ENCODE data around the gene TUBB4B. TPM values are rescaled to one million over a fixed set of nuclear protein-coding genes. Genes with fewer than 3 reads are reported as not detected.
"Not testable (repeated sequence)": the region's sequence is repeated elsewhere in the genome, so short reads cannot be mapped to it uniquely, and the experiment has no call there.

Gene TUBB4B
- total RNA-seq, 5 donors from 2014 or later (not counting 1 experiment from before 2014, with no cell fraction given): 50.6 to 118 (median 95.3) TPM

GRCh38 chr9:137255448-137256114, 14.5 kb downstream of the TUBB4B start:
- ChIA-PET CTCF (interaction anchor here in 1 of 2 donors (1.1 to 1.6 kb wide), 3 partner anchors 15 to 19 kb away, joined by 3 to 8 read pairs (median 4); partner anchors contain the start of gene TUBB4B), POLR2A (interaction anchor here in 1 of 2 donors (2.9 kb wide), 1 partner anchor 15 kb away, joined by 16 read pairs; the partner anchor contains the start of gene TUBB4B)
- no peaks in the 10 kb centered on the region for H3K27me3 Mint-ChIP-seq
- Histone ChIP-seq H3K4me3 (ENCODE audit: control insufficient read depth in 1 of 2, extremely low read depth in 1 of 2, low read length in 1 of 2) (peak overlapping the region; percentile 75 to 87), H3K36me3 (ENCODE audit: control insufficient read depth in 2 of 2, extremely low read depth in 1 of 2, insufficient read depth in 1 of 2, low read length in 1 of 2) (peaks cover 0 to 19% of the 10 kb centered on the region in 2 donors), H3K27ac (ENCODE audit: low read length) (peak overlapping the region; percentile 23), H3K4me1 (ENCODE audit: control insufficient read depth in 1 of 2, extremely low read depth in 1 of 2, insufficient read depth in 2 of 2, low read length in 2 of 2) (peaks cover 4 to 28% of the 10 kb centered on the region in 2 experiments), H3K9me3 (no peaks in the 10 kb centered on the region), H3K27me3 (replicated peaks in 1 of 2; ENCODE audit: control insufficient read depth in 2 of 2, extremely low read depth in 1 of 2, insufficient read depth in 2 of 2, low read length in 1 of 2) (no peaks in the 10 kb centered on the region)
- peak in 5 of 35 experiments; percentile 9 to 35 (median 19) for DNase-seq
- H3K4me3 Mint-ChIP-seq: peak overlapping the region; percentile 82 to 90 (median 85)
- H3K4me1 Mint-ChIP-seq: peaks cover 11 to 16% (median 15%) of the 10 kb centered on the region in 3 donors
- H3K36me3 Mint-ChIP-seq: peaks cover 9% of the 10 kb centered on the region
- ATAC-seq (replicated peaks in 1 of 4): peak in 1 of 4 experiments; percentile 2
- WGBS (ENCODE audit: insufficient coverage): under 1% methylated on average over 40 of the region's 51 CpGs
- H3K9me3 Mint-ChIP-seq: no peaks in the 10 kb centered on the region
- H3K27ac Mint-ChIP-seq: peak overlapping the region; percentile 74 to 81

GRCh38 chr9:137256362-137256761, 15.3 kb downstream of the TUBB4B start:
- Histone ChIP-seq H3K4me1 (ENCODE audit: control insufficient read depth in 1 of 2, extremely low read depth in 1 of 2, insufficient read depth in 2 of 2, low read length in 2 of 2) (peaks cover 4 to 28% of the 10 kb centered on the region in 2 experiments), H3K9me3 (no peaks in the 10 kb centered on the region), H3K4me3 (ENCODE audit: control insufficient read depth in 1 of 2, extremely low read depth in 1 of 2, low read length in 1 of 2) (peak overlapping the region; percentile 75 to 87), H3K27me3 (replicated peaks in 1 of 2; ENCODE audit: control insufficient read depth in 2 of 2, extremely low read depth in 1 of 2, insufficient read depth in 2 of 2, low read length in 1 of 2) (no peaks in the 10 kb centered on the region), H3K36me3 (ENCODE audit: control insufficient read depth in 2 of 2, extremely low read depth in 1 of 2, insufficient read depth in 1 of 2, low read length in 1 of 2) (peaks cover 0 to 19% of the 10 kb centered on the region in 2 donors), H3K27ac (ENCODE audit: low read length) (peak overlapping the region; percentile 23)
- Mint-ChIP-seq H3K27ac (no peak overlapping the region), H3K27me3 (no peaks in the 10 kb centered on the region), H3K4me1 (peaks cover 11 to 16% (median 15%) of the 10 kb centered on the region in 3 donors), H3K9me3 (no peaks in the 10 kb centered on the region), H3K36me3 (peaks cover 9% of the 10 kb centered on the region), H3K4me3 (peak overlapping the region; percentile 82 to 90 (median 85))
- WGBS (ENCODE audit: insufficient coverage): 91% methylated on average over 15 of the region's 15 CpGs
- ATAC-seq (replicated peaks in 1 of 4) (no peak), DNase-seq (no peak)
- CTCF ChIA-PET: interaction anchor here in 1 of 2 donors (0.8 to 1.4 kb wide), 3 partner anchors 15 to 127 kb away, joined by 3 to 4 read pairs (median 3); partner anchors contain the start of gene TUBB4B
- POLR2A ChIA-PET: interaction anchor here in 1 of 2 donors (2.9 kb wide), 1 partner anchor 16 kb away, joined by 16 read pairs; the partner anchor contains the start of gene TUBB4B

- 86% methylated on average over 12 of the region's 15 CpGs for WGBS (ENCODE audit: insufficient coverage)
- H3K27ac Mint-ChIP-seq: no peak overlapping the region
Measured at GRCh38 chr9:137256856-137257255, 15.8 kb downstream of the TUBB4B start.

DNA sequence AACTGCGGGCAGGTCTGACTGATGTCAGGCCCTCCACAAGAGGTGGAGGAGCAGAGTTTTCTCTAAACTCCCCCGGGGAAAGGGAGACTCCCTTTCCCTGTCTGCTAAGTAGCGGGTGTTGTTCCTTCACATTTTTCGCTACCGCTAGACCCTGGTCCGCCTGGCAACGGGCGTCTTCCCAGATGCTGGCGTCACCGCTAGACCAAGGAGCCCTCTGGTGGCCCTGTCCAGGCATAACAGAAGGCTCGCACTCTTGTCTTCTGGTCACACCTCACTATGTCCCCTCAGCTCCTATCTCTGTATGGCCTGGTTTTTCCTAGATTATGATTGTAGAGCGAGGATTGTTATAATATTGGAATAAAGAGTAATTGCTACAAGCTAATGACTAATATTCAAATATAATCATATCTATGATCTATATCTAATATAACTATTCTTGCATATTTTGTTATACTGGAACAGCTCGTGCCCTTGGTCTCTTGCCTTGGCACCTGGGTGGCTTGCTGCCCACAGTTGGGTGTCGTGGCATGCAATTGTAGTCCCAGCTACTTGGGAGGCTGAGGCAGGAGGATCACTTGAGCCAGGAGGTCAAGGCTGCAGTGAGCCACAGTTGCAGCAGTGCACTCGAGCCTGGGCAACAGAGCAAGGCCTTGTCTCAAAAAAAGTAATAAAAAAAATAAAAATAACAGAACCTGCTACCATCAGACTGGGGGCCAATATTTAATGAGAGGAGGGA, 21.3 kb downstream of the TUBB4B start:
- H3K36me3 Mint-ChIP-seq: peaks cover 18% of the 10 kb centered on the region
- H3K4me3 ChIP-seq (ENCODE audit: control insufficient read depth in 1 of 2, extremely low read depth in 1 of 2, low read length in 1 of 2); H3K9me3 Mint-ChIP-seq; H3K4me1 ChIP-seq (ENCODE audit: control insufficient read depth in 1 of 2, extremely low read depth in 1 of 2, insufficient read depth in 2 of 2, low read length in 2 of 2); DNase-seq; H3K4me3 Mint-ChIP-seq; H3K27me3 Mint-ChIP-seq; H3K9me3 ChIP-seq; H3K27ac ChIP-seq (ENCODE audit: low read length); CTCF ChIA-PET; H3K27me3 ChIP-seq (replicated peaks in 1 of 2; ENCODE audit: control insufficient read depth in 2 of 2, extremely low read depth in 1 of 2, insufficient read depth in 2 of 2, low read length in 1 of 2); POLR2A ChIA-PET; ATAC-seq (replicated peaks in 1 of 4); H3K4me1 Mint-ChIP-seq; H3K27ac Mint-ChIP-seq: not testable (repeated sequence)
- 100% methylated on average over 1 of the region's 15 CpGs for WGBS (ENCODE audit: insufficient coverage)
- peaks cover 14 to 35% of the 10 kb centered on the region in 2 donors for H3K36me3 ChIP-seq (ENCODE audit: control insufficient read depth in 2 of 2, extremely low read depth in 1 of 2, insufficient read depth in 1 of 2, low read length in 1 of 2)

More at GRCh38 chr9:137256856-137257255, 15.8 kb downstream of the TUBB4B start:
- no peaks in the 10 kb centered on the region for H3K9me3 ChIP-seq
- no peak overlapping the region for H3K27ac ChIP-seq (ENCODE audit: low read length)
- H3K36me3 Mint-ChIP-seq: peaks cover 13% of the 10 kb centered on the region
- no peak overlapping the region for H3K4me3 ChIP-seq (ENCODE audit: control insufficient read depth in 1 of 2, extremely low read depth in 1 of 2, low read length in 1 of 2)
- peaks cover 0 to 19% of the 10 kb centered on the region in 2 donors for H3K36me3 ChIP-seq (ENCODE audit: control insufficient read depth in 2 of 2, extremely low read depth in 1 of 2, insufficient read depth in 1 of 2, low read length in 1 of 2)
- no peaks in the 10 kb centered on the region for H3K27me3 Mint-ChIP-seq
- no peaks in the 10 kb centered on the region for H3K9me3 Mint-ChIP-seq
- ChIA-PET POLR2A (interaction anchor here in 1 of 2 donors (0.6 kb wide), 1 partner anchor 972 kb away, joined by 3 read pairs; no protein-coding TSS in a partner anchor), CTCF (interaction anchor here in 1 of 2 donors (0.8 to 1.4 kb wide), 3 partner anchors 16 to 127 kb away, joined by 3 to 4 read pairs (median 3); partner anchors contain the start of gene TUBB4B)
- H3K4me1 ChIP-seq (ENCODE audit: control insufficient read depth in 1 of 2, extremely low read depth in 1 of 2, insufficient read depth in 2 of 2, low read length in 2 of 2): peaks cover 4 to 28% of the 10 kb centered on the region in 2 experiments
- ATAC-seq (replicated peaks in 1 of 4): no peak
- H3K4me1 Mint-ChIP-seq: peaks cover 11 to 18% (median 15%) of the 10 kb centered on the region in 3 donors
- H3K27me3 ChIP-seq (replicated peaks in 1 of 2; ENCODE audit: control insufficient read depth in 2 of 2, extremely low read depth in 1 of 2, insufficient read depth in 2 of 2, low read length in 1 of 2): no peaks in the 10 kb centered on the region
- DNase-seq: no peak
- H3K4me3 Mint-ChIP-seq: peak overlapping the region; percentile 82 to 90 (median 85)

DNA sequence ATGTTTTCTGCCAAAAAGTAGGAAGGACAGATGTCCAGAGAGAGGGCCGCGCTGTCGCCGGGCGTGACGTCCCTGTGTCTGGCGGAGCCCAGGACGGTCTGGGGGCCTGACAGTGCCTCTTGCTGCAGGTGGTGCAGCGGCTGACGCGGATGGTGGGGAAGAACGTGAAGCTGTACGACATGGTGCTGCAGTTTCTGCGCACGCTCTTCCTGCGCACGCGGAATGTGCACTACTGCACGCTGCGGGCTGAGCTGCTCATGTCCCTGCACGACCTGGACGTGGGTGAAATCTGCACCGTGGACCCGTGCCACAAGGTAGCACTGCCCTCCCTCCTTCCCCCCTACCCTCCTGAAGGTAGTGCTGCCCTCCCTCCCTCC, 21.8 kb downstream of the TUBB4B start:
- 92% methylated on average over 24 of the region's 24 CpGs for WGBS (ENCODE audit: insufficient coverage)
- H3K27me3 Mint-ChIP-seq: no peaks in the 10 kb centered on the region
- H3K27me3 ChIP-seq (replicated peaks in 1 of 2; ENCODE audit: control insufficient read depth in 2 of 2, extremely low read depth in 1 of 2, insufficient read depth in 2 of 2, low read length in 1 of 2): no peaks in the 10 kb centered on the region
- CTCF ChIA-PET: no interaction called here
- H3K9me3 Mint-ChIP-seq: no peaks in the 10 kb centered on the region
- peaks cover 14 to 38% of the 10 kb centered on the region in 2 donors for H3K36me3 ChIP-seq (ENCODE audit: control insufficient read depth in 2 of 2, extremely low read depth in 1 of 2, insufficient read depth in 1 of 2, low read length in 1 of 2)
- H3K4me1 ChIP-seq (ENCODE audit: control insufficient read depth in 1 of 2, extremely low read depth in 1 of 2, insufficient read depth in 2 of 2, low read length in 2 of 2): peaks cover 0 to 5% of the 10 kb centered on the region in 2 experiments
- peaks cover 18% of the 10 kb centered on the region for H3K36me3 Mint-ChIP-seq
- H3K4me3 ChIP-seq (ENCODE audit: control insufficient read depth in 1 of 2, extremely low read depth in 1 of 2, low read length in 1 of 2): no peak overlapping the region
- POLR2A ChIA-PET: no interaction called here
- no peaks in the 10 kb centered on the region for H3K9me3 ChIP-seq
- DNase-seq (no peak), ATAC-seq (replicated peaks in 1 of 4) (no peak)
- H3K4me3 Mint-ChIP-seq: no peak overlapping the region
- no peak overlapping the region for H3K27ac ChIP-seq (ENCODE audit: low read length)
- H3K27ac Mint-ChIP-seq: no peak overlapping the region
- H3K4me1 Mint-ChIP-seq: peaks cover 0 to 2% (median 0%) of the 10 kb centered on the region in 3 donors

DNA sequence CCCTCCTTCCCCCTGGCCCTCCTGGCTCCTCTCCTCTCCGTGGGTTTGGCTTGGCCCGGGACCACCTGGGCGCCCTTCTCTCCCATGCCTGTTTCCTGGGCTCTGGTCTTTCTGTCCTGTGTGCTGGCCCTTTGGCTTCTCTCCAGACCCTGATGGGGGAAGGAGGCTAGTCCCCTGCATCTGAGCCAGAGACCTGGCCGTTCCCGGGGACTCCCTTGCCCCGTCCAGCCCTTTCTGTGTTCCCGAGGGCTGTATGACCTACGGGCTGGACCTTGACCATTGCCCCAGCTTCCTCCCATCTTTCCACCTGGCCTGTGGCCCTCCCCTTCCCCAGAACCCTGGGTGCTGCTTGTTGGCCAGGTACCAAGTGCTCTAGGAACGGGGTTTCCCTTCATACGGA, 22.4 kb downstream of the TUBB4B start:
- Histone ChIP-seq H3K4me1 (ENCODE audit: control insufficient read depth in 1 of 2, extremely low read depth in 1 of 2, insufficient read depth in 2 of 2, low read length in 2 of 2) (peaks cover 0 to 5% of the 10 kb centered on the region in 2 experiments), H3K36me3 (ENCODE audit: control insufficient read depth in 2 of 2, extremely low read depth in 1 of 2, insufficient read depth in 1 of 2, low read length in 1 of 2) (peaks cover 14 to 42% of the 10 kb centered on the region in 2 donors), H3K27ac (ENCODE audit: low read length) (no peak overlapping the region), H3K4me3 (ENCODE audit: control insufficient read depth in 1 of 2, extremely low read depth in 1 of 2, low read length in 1 of 2) (no peak overlapping the region), H3K9me3 (no peaks in the 10 kb centered on the region), H3K27me3 (replicated peaks in 1 of 2; ENCODE audit: control insufficient read depth in 2 of 2, extremely low read depth in 1 of 2, insufficient read depth in 2 of 2, low read length in 1 of 2) (no peaks in the 10 kb centered on the region)
- Mint-ChIP-seq H3K9me3 (no peaks in the 10 kb centered on the region), H3K27me3 (no peaks in the 10 kb centered on the region), H3K4me1 (peaks cover under 1 to 2% (median 2%) of the 10 kb centered on the region in 3 donors), H3K27ac (no peak overlapping the region), H3K36me3 (peaks cover 19% of the 10 kb centered on the region), H3K4me3 (no peak overlapping the region)
- POLR2A ChIA-PET: interaction anchor here in 1 of 2 donors (0.6 kb wide), 1 partner anchor 101 kb away, joined by 3 read pairs; no protein-coding TSS in a partner anchor
- DNase-seq (no peak), ATAC-seq (replicated peaks in 1 of 4) (no peak)
- CTCF ChIA-PET: no interaction called here
- 97% methylated on average over 7 of the region's 10 CpGs for WGBS (ENCODE audit: insufficient coverage)
